SU-DHL-6 (cell line): Measurements from ENCODE around the gene MYO1H.

Experiments used
- H2AFZ ChIP-seq: fragments of 200-600 bp; sonication (generic); 2 replicates; pipeline ENCODE4 v1.6.1; 2014; ENCODE audit warnings: low read depth, mild to moderate bottlenecking, moderate library complexity, mixed read lengths, antibody characterized with exemption, low read length; ENCODE audit not compliant: severe bottlenecking
- H3F3A ChIP-seq: fragments of 200-600 bp; shearing (Covaris generic); 2 replicates; pipeline ENCODE4 v1.6.0; 2016; ENCODE audit warnings: antibody characterized with exemption, mild to moderate bottlenecking; ENCODE audit not compliant: insufficient read depth
- H3K27ac ChIP-seq: fragments of 200-600 bp; sonication (generic); 2 replicates; pipeline ENCODE4 v1.5.1; 2016; ENCODE audit warnings: low read depth, mild to moderate bottlenecking, low read length, moderate library complexity, mixed read lengths
- H3K27me3 ChIP-seq: fragments of 200-600 bp; sonication (generic), shearing (Covaris generic); 2 replicates; pipeline ENCODE4 v1.6.0; 2014; ENCODE audit warnings: mild to moderate bottlenecking, low read length
- H3K36me3 ChIP-seq: fragments of 200-600 bp; sonication (generic); 2 replicates; pipeline ENCODE4 v1.6.1; 2014; ENCODE audit warnings: mild to moderate bottlenecking, low read length, mixed read lengths
- H3K4me2 ChIP-seq: fragments of 300-600, 200-600 bp; shearing (Covaris generic), sonication (generic); 2 replicates; pipeline ENCODE4 v1.6.0; 2014; ENCODE audit warnings: low read length, low read depth, mild to moderate bottlenecking; ENCODE audit not compliant: poor library complexity, severe bottlenecking
- H3K4me3 ChIP-seq: fragments of 200-600 bp; sonication (generic); 2 replicates; pipeline ENCODE4 v1.5.1; 2014; ENCODE audit warnings: antibody characterized with exemption, low read length, mild to moderate bottlenecking, mixed read lengths; ENCODE audit not compliant: insufficient read depth, poor library complexity, severe bottlenecking
- H3K79me2 ChIP-seq: fragments of 200-600 bp; sonication (generic); 2 replicates; pipeline ENCODE4 v1.6.1; 2014; ENCODE audit warnings: mild to moderate bottlenecking, low read length, moderate library complexity; ENCODE audit not compliant: insufficient read depth
- H3K9ac ChIP-seq: fragments of 200-600 bp; sonication (generic); 2 replicates; pipeline ENCODE4 v1.7.0; 2014; ENCODE audit warnings: mild to moderate bottlenecking, low read length
- H3K9me2 ChIP-seq: fragments of 200-600 bp; sonication (generic); replicated peaks from 2 replicates; pipeline ENCODE4 v1.6.1; 2014; ENCODE audit warnings: low read length; ENCODE audit not compliant: insufficient read depth
- H3K9me3 ChIP-seq: fragments of 200-600 bp; sonication (generic); 2 replicates; pipeline ENCODE4 v1.6.1; 2014; ENCODE audit warnings: low read length, mixed read lengths; ENCODE audit not compliant: insufficient read depth
- H4K20me1 ChIP-seq: fragments of 200-600 bp; sonication (generic); 2 replicates; pipeline ENCODE4 v1.6.1; 2014; ENCODE audit warnings: low read depth, mild to moderate bottlenecking, antibody characterized with exemption, low read length, moderate library complexity, mixed read lengths
- CTCF ChIP-seq: fragments of 200-600 bp; sonication (generic); IDR thresholded peaks from one replicate; pipeline ENCODE4 v1.5.1; 2017; ENCODE audit warnings: antibody characterized with exemption, mild to moderate bottlenecking, low read length, moderate library complexity; ENCODE audit not compliant: insufficient read depth, poor library complexity, severe bottlenecking
- EZH2phosphoT487 ChIP-seq: fragments of 200-600 bp; sonication (generic), shearing (Covaris generic); conservative IDR thresholded peaks from 2 replicates; pipeline ENCODE4 v1.6.1; 2018; ENCODE audit warnings: mild to moderate bottlenecking, antibody characterized with exemption, low read length, moderate library complexity, mixed read lengths

MYO1H gene

GRCh38 chr12:109479761-109480160 lies 132.1 kb downstream of the MYO1H start:
- H3K9ac ChIP-seq, result no peak overlapping the region
- peaks cover 38% of the 10 kb centered on the region for H3K79me2 ChIP-seq

GRCh38 chr12:109480356-109480755 lies 132.7 kb downstream of the MYO1H start:
- Histone ChIP-seq H3K9ac (no peak overlapping the region), H3K79me2 (peaks cover 32% of the 10 kb centered on the region), H3K9me2 (no peaks in the 10 kb centered on the region), H3K9me3 (no peaks in the 10 kb centered on the region), H3K4me2 (no peak overlapping the region), H3K27me3 (no peaks in the 10 kb centered on the region), H2AFZ (no peak overlapping the region), H4K20me1 (no peaks in the 10 kb centered on the region), H3K27ac (no peak overlapping the region), H3K4me3 (no peak overlapping the region), H3K36me3 (no peaks in the 10 kb centered on the region), H3F3A (no peaks in the 10 kb centered on the region)
- TF ChIP-seq EZH2phosphoT487, result no peak
- TF ChIP-seq CTCF, result no peak

More at GRCh38 chr12:109479761-109480160, 132.1 kb downstream of the MYO1H start:
- no peaks in the 10 kb centered on the region for H3K9me3 ChIP-seq
- H4K20me1 ChIP-seq, result no peaks in the 10 kb centered on the region
- no peaks in the 10 kb centered on the region for H3K9me2 ChIP-seq
- TF ChIP-seq CTCF (no peak), EZH2phosphoT487 (no peak)
- no peak overlapping the region for H3K4me2 ChIP-seq
- H3K36me3 ChIP-seq, result no peaks in the 10 kb centered on the region
- H3K27me3 ChIP-seq, result no peaks in the 10 kb centered on the region
- no peak overlapping the region for H2AFZ ChIP-seq
- H3K4me3 ChIP-seq, result no peak overlapping the region
- no peaks in the 10 kb centered on the region for H3F3A ChIP-seq
- H3K27ac ChIP-seq, result no peak overlapping the region

GRCh38 chr12:109481863-109482262 lies 134.2 kb downstream of the MYO1H start:
- H3K9me3 ChIP-seq, result no peaks in the 10 kb centered on the region
- H3K27me3 ChIP-seq, result no peaks in the 10 kb centered on the region
- no peak overlapping the region for H3K4me3 ChIP-seq
- H3K4me2 ChIP-seq, result no peak overlapping the region
- no peak overlapping the region for H3K27ac ChIP-seq
- H2AFZ ChIP-seq, result no peak overlapping the region
- H3K79me2 ChIP-seq, result peaks cover 16% of the 10 kb centered on the region
- H4K20me1 ChIP-seq, result no peaks in the 10 kb centered on the region
- no peak overlapping the region for H3K9ac ChIP-seq
- TF ChIP-seq CTCF, result no peak
- TF ChIP-seq EZH2phosphoT487, result no peak
- no peaks in the 10 kb centered on the region for H3K9me2 ChIP-seq
- no peaks in the 10 kb centered on the region for H3K36me3 ChIP-seq
- H3F3A ChIP-seq, result no peaks in the 10 kb centered on the region

- Histone ChIP-seq H2AFZ (no peak overlapping the region), H3K9me3 (no peaks in the 10 kb centered on the region), H3K9ac (no peak overlapping the region), H3K79me2 (peaks cover 14% of the 10 kb centered on the region), H3K36me3 (no peaks in the 10 kb centered on the region), H4K20me1 (no peaks in the 10 kb centered on the region), H3K27me3 (no peaks in the 10 kb centered on the region), H3F3A (no peaks in the 10 kb centered on the region), H3K27ac (no peak overlapping the region), H3K4me3 (no peak overlapping the region), H3K4me2 (no peak overlapping the region), H3K9me2 (no peaks in the 10 kb centered on the region)
- TF ChIP-seq EZH2phosphoT487 (no peak), CTCF (no peak)
Measured at GRCh38 chr12:109482491-109482890, 134.8 kb downstream of the MYO1H start.
